ENCODE results near the gene RPL15.

RPL15 gene

DNA sequence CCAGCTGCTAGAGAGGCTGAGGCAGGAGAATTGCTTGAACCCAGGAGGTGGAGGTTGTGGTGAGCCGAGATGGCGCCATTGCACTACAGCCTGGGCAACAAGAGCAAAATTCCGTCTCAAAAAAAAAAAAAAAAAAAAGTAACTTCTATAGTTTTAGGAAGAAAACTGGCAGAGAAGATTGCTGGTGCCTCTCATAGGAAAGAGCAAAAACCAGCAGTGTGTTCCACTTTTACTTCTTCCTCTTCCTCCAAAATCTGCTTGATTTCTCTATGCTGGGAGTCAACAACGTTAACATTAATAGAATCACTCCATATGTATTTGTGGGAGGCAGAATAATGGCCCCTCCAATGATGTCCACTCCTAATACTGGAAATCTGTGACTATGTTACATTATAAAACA, 15.6 kb downstream of the RPL15 start:
- no peak overlapping the region for H3K27ac ChIP-seq (ENCODE audit: low read depth, low read length)
- H3K27me3 ChIP-seq (ENCODE audit: control insufficient read depth, insufficient read depth, low read length) = no peaks in the 10 kb centered on the region
- peaks cover 6% of the 10 kb centered on the region for H3K4me1 ChIP-seq (ENCODE audit: control insufficient read depth, insufficient read depth, low read length)
- H3K9ac ChIP-seq (ENCODE audit: low read length) = no peak overlapping the region
- no peak overlapping the region for H3K4me3 ChIP-seq (ENCODE audit: low read depth, low read length)
- no peaks in the 10 kb centered on the region for H3K36me3 ChIP-seq (ENCODE audit: control insufficient read depth, insufficient read depth, low read length)
- no peaks in the 10 kb centered on the region for H3K9me3 ChIP-seq (ENCODE audit: control insufficient read depth, insufficient read depth, low read depth, low read length)

GRCh38 chr3:23934253-23934652, 17.3 kb downstream of the RPL15 start:
- H3K27ac ChIP-seq (ENCODE audit: low read depth, low read length) = no peak overlapping the region
- H3K9me3 ChIP-seq (ENCODE audit: control insufficient read depth, insufficient read depth, low read depth, low read length) = peaks cover 2% of the 10 kb centered on the region; the same call in 1 of the 2 replicates
- no peaks in the 10 kb centered on the region for H3K36me3 ChIP-seq (ENCODE audit: control insufficient read depth, insufficient read depth, low read length)
- peaks cover 6% of the 10 kb centered on the region for H3K4me1 ChIP-seq (ENCODE audit: control insufficient read depth, insufficient read depth, low read length)
- no peak overlapping the region for H3K9ac ChIP-seq (ENCODE audit: low read length)
- no peaks in the 10 kb centered on the region for H3K27me3 ChIP-seq (ENCODE audit: control insufficient read depth, insufficient read depth, low read length)
- no peak overlapping the region for H3K4me3 ChIP-seq (ENCODE audit: low read depth, low read length)

- no peaks in the 10 kb centered on the region for H3K27me3 ChIP-seq (ENCODE audit: control insufficient read depth, insufficient read depth, low read length)
- H3K4me1 ChIP-seq (ENCODE audit: control insufficient read depth, insufficient read depth, low read length) = no peaks in the 10 kb centered on the region
- no peak overlapping the region for H3K4me3 ChIP-seq (ENCODE audit: low read depth, low read length)
- H3K36me3 ChIP-seq (ENCODE audit: control insufficient read depth, insufficient read depth, low read length) = no peaks in the 10 kb centered on the region
- H3K27ac ChIP-seq (ENCODE audit: low read depth, low read length) = no peak overlapping the region
- H3K9ac ChIP-seq (ENCODE audit: low read length) = no peak overlapping the region
- H3K9me3 ChIP-seq (ENCODE audit: control insufficient read depth, insufficient read depth, low read depth, low read length) = peaks cover 2% of the 10 kb centered on the region; the same call in 1 of the 2 replicates
Observed at GRCh38 chr3:23937296-23937695, 20.4 kb downstream of the RPL15 start.

- Histone ChIP-seq H3K4me1 (ENCODE audit: control insufficient read depth, insufficient read depth, low read length) (peaks cover 6% of the 10 kb centered on the region), H3K4me3 (ENCODE audit: low read depth, low read length) (no peak overlapping the region), H3K9me3 (ENCODE audit: control insufficient read depth, insufficient read depth, low read depth, low read length) (peaks cover 2% of the 10 kb centered on the region; the same call in 1 of the 2 replicates), H3K9ac (ENCODE audit: low read length) (no peak overlapping the region), H3K27ac (ENCODE audit: low read depth, low read length) (no peak overlapping the region), H3K27me3 (ENCODE audit: control insufficient read depth, insufficient read depth, low read length) (no peaks in the 10 kb centered on the region), H3K36me3 (ENCODE audit: control insufficient read depth, insufficient read depth, low read length) (no peaks in the 10 kb centered on the region)
Observed at GRCh38 chr3:23938688-23939087, 21.8 kb downstream of the RPL15 start.

- Histone ChIP-seq H3K36me3 (ENCODE audit: control insufficient read depth, insufficient read depth, low read length) (no peaks in the 10 kb centered on the region), H3K9ac (ENCODE audit: low read length) (no peak overlapping the region), H3K9me3 (ENCODE audit: control insufficient read depth, insufficient read depth, low read depth, low read length) (peaks cover 2% of the 10 kb centered on the region; the same call in 1 of the 2 replicates), H3K27ac (ENCODE audit: low read depth, low read length) (no peak overlapping the region), H3K4me3 (ENCODE audit: low read depth, low read length) (no peak overlapping the region), H3K4me1 (ENCODE audit: control insufficient read depth, insufficient read depth, low read length) (peaks cover 12% of the 10 kb centered on the region), H3K27me3 (ENCODE audit: control insufficient read depth, insufficient read depth, low read length) (no peaks in the 10 kb centered on the region)
Observed at GRCh38 chr3:23940775-23941174, 23.8 kb downstream of the RPL15 start.

DNA sequence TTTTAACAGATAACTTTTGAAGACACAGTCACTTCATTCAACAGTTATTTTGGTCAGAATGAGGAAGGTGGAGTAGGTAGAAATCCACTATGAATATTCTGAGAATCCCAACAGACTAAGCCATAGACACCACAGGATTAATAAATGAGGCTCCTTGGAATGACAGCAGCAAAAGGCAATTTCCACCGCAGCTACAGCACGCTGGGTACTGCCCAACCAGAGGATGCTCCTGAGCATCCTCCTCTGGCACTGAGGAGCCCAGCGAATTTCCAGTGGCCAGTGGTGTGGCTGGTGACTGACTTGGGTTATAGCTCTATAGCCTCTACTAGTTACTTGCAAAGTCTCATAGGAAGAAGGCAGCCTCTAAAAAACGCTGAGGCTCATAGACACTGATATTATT, 24.5 kb downstream of the RPL15 start:
- Histone ChIP-seq H3K36me3 (ENCODE audit: control insufficient read depth, insufficient read depth, low read length) (no peaks in the 10 kb centered on the region), H3K9ac (ENCODE audit: low read length) (no peak overlapping the region), H3K4me1 (ENCODE audit: control insufficient read depth, insufficient read depth, low read length) (peaks cover 13% of the 10 kb centered on the region), H3K4me3 (ENCODE audit: low read depth, low read length) (no peak overlapping the region), H3K27me3 (ENCODE audit: control insufficient read depth, insufficient read depth, low read length) (no peaks in the 10 kb centered on the region), H3K27ac (ENCODE audit: low read depth, low read length) (no peak overlapping the region), H3K9me3 (ENCODE audit: control insufficient read depth, insufficient read depth, low read depth, low read length) (peaks cover 2% of the 10 kb centered on the region; the same call in 1 of the 2 replicates)

GRCh38 chr3:23942546-23942945, 25.6 kb downstream of the RPL15 start:
- no peaks in the 10 kb centered on the region for H3K36me3 ChIP-seq (ENCODE audit: control insufficient read depth, insufficient read depth, low read length)
- no peaks in the 10 kb centered on the region for H3K27me3 ChIP-seq (ENCODE audit: control insufficient read depth, insufficient read depth, low read length)
- H3K27ac ChIP-seq (ENCODE audit: low read depth, low read length) = no peak overlapping the region
- H3K9me3 ChIP-seq (ENCODE audit: control insufficient read depth, insufficient read depth, low read depth, low read length) = peaks cover 2% of the 10 kb centered on the region; the same call in 1 of the 2 replicates
- H3K9ac ChIP-seq (ENCODE audit: low read length) = no peak overlapping the region
- peaks cover 24% of the 10 kb centered on the region for H3K4me1 ChIP-seq (ENCODE audit: control insufficient read depth, insufficient read depth, low read length)
- no peak overlapping the region for H3K4me3 ChIP-seq (ENCODE audit: low read depth, low read length)

- Histone ChIP-seq H3K36me3 (ENCODE audit: control insufficient read depth, insufficient read depth, low read length) (no peaks in the 10 kb centered on the region), H3K27ac (ENCODE audit: low read depth, low read length) (no peak overlapping the region), H3K9ac (ENCODE audit: low read length) (peak overlapping the region; percentile 95), H3K4me3 (ENCODE audit: low read depth, low read length) (peak overlapping the region; percentile 83), H3K27me3 (ENCODE audit: control insufficient read depth, insufficient read depth, low read length) (no peaks in the 10 kb centered on the region), H3K4me1 (ENCODE audit: control insufficient read depth, insufficient read depth, low read length) (peaks cover 34% of the 10 kb centered on the region), H3K9me3 (ENCODE audit: control insufficient read depth, insufficient read depth, low read depth, low read length) (no peaks in the 10 kb centered on the region)
Observed at GRCh38 chr3:23944007-23944783, 27.3 kb downstream of the RPL15 start.

GRCh38 chr3:23944861-23945662, 28.1 kb downstream of the RPL15 start, which contains the start of gene NR1D2:
Gene NR1D2 (plus strand): TSS chr3:23945286. CDS start chr3:23945579, 293 bp downstream.
- Histone ChIP-seq H3K27ac (ENCODE audit: low read depth, low read length) (peak within 1 kb of the TSS; percentile 88), H3K9ac (ENCODE audit: low read length) (peak within 1 kb of the TSS; percentile 96), H3K4me1 (ENCODE audit: control insufficient read depth, insufficient read depth, low read length) (peaks cover 34% of the 10 kb centered on the region), H3K9me3 (ENCODE audit: control insufficient read depth, insufficient read depth, low read depth, low read length) (no peaks in the 10 kb centered on the region), H3K36me3 (ENCODE audit: control insufficient read depth, insufficient read depth, low read length) (no peaks in the 10 kb centered on the region), H3K4me3 (ENCODE audit: low read depth, low read length) (peak within 1 kb of the TSS; percentile 83), H3K27me3 (ENCODE audit: control insufficient read depth, insufficient read depth, low read length) (no peaks in the 10 kb centered on the region)

DNA sequence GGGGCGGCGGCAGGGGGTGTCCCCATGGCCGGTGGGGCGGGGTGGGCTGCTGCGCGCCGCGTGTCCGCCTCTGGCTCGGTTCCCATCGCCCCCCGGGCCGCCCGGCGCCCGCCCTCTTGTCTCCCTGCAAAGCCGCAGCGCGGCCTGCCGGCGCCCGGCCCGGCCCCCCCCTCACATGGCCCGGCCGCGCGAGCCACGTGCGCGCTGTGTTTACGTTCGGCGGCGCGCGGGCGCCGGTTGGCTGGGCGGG, 28.7 kb downstream of the RPL15 start:
- Histone ChIP-seq H3K36me3 (ENCODE audit: control insufficient read depth, insufficient read depth, low read length) (no peaks in the 10 kb centered on the region), H3K27ac (ENCODE audit: low read depth, low read length) (peak overlapping the region; percentile 68; the same call in 1 of the 2 replicates), H3K27me3 (ENCODE audit: control insufficient read depth, insufficient read depth, low read length) (no peaks in the 10 kb centered on the region), H3K9me3 (ENCODE audit: control insufficient read depth, insufficient read depth, low read depth, low read length) (no peaks in the 10 kb centered on the region), H3K9ac (ENCODE audit: low read length) (peak overlapping the region; percentile 82), H3K4me3 (ENCODE audit: low read depth, low read length) (peak overlapping the region; percentile 83), H3K4me1 (ENCODE audit: control insufficient read depth, insufficient read depth, low read length) (peaks cover 34% of the 10 kb centered on the region)
